ENCODE data around the gene NR2C2AP. TPM values are rescaled to one million over a fixed set of nuclear protein-coding genes. Genes with fewer than 3 reads are reported as not detected.

NR2C2AP gene
- total RNA-seq, 120 experiments from 2014 or later = 6.3 to 17.2 (median 11.1) TPM

Other genes with a start within 250 kb of the NR2C2AP start
- gene SUGP2, start 169.9 kb downstream of the NR2C2AP start, total RNA-seq = 100 to 1,000 TPM; 143 to 254 (median 191) TPM
- 10 to 100 TPM; 16.2 to 34.3 (median 24.2) TPM for gene ARMC6, start 169.8 kb downstream of the NR2C2AP start, total RNA-seq
- 10 to 100 TPM; 17.0 to 52.0 (median 27.3) TPM for gene SLC25A42, start 139.4 kb downstream of the NR2C2AP start, total RNA-seq
- 10 to 100 TPM; 14.9 to 46.0 (median 24.7) TPM for gene TMEM161A, start 64.9 kb downstream of the NR2C2AP start, total RNA-seq
- 1 to 10 TPM in 82 of 120 experiments, under 1 TPM in 28, not detected in 10; 0.33 to 5.3 (median 1.9) TPM for gene MEF2B, start 33.2 kb downstream of the NR2C2AP start, total RNA-seq
- gene BORCS8, start 11.3 kb downstream of the NR2C2AP start, total RNA-seq = 10 to 100 TPM; 28.1 to 68.0 (median 47.0) TPM
- gene RFXANK, start 11.2 kb downstream of the NR2C2AP start, total RNA-seq = 10 to 100 TPM; 25.2 to 73.9 (median 38.1) TPM
- gene NCAN, start 8.5 kb upstream of the NR2C2AP start, total RNA-seq = 100 to 1,000 TPM in 51 of 120 experiments, 10 to 100 TPM in 69; 41.7 to 274 (median 96.1) TPM
- 1 to 10 TPM in 70 of 120 experiments, under 1 TPM in 41, not detected in 9; 0.29 to 4.0 (median 1.3) TPM for gene TM6SF2, start 69.9 kb upstream of the NR2C2AP start, total RNA-seq
- 10 to 100 TPM; 50.9 to 97.4 (median 73.0) TPM for gene SUGP1, start 117.1 kb upstream of the NR2C2AP start, total RNA-seq
- 100 to 1,000 TPM in 42 of 120 experiments, 10 to 100 TPM in 78; 58.7 to 162 (median 91.5) TPM for gene MAU2, start 117.4 kb upstream of the NR2C2AP start, total RNA-seq
- 10 to 100 TPM; 27.7 to 72.8 (median 40.1) TPM for gene GATAD2A, start 202.3 kb upstream of the NR2C2AP start, total RNA-seq

All from dorsolateral prefrontal cortex (tissue), 118 donors.